Fibroblast of the conjunctiva (primary cell): ENCODE data around the gene FMO4.

Source experiments
- DNase-seq: peaks from one replicate; pipeline ENCODE4 v3.0.0-alpha.2; 2010; ENCODE audit warnings: low read depth

Gene FMO4

GRCh38 chr1:171313835-171314320 lies at the start of gene FMO4:
FMO4 (plus strand) TSS chr1:171314183; CDS start chr1:171319826, 5,643 bp downstream.
- DNase-seq, result peak; percentile 99

GRCh38 chr1:171265686-171266085 lies 48.3 kb upstream of the FMO4 start:
- DNase-seq, result no peak

DNA sequence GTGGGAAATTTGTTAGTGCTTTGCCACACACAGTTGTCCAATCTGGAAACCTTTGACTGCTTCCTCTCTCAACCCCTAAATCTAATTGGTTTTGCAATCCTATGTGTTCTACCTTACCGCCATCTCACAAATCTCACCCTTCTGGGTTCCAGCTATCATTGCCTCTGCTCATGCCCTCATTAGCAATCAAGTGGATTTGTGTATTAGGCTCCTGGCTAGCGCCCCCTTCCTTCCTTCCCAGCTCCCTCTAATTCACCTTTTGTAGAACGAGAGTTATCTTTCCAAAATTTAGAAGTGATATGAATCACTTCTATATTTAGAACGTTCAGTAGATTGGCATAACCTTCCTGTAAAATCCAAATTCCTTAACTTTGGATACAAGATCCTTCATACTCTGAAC lies 47.1 kb upstream of the FMO4 start:
- no peak for DNase-seq

GRCh38 chr1:171267391-171267790 lies 46.6 kb upstream of the FMO4 start:
- peak; percentile 21 for DNase-seq

DNA sequence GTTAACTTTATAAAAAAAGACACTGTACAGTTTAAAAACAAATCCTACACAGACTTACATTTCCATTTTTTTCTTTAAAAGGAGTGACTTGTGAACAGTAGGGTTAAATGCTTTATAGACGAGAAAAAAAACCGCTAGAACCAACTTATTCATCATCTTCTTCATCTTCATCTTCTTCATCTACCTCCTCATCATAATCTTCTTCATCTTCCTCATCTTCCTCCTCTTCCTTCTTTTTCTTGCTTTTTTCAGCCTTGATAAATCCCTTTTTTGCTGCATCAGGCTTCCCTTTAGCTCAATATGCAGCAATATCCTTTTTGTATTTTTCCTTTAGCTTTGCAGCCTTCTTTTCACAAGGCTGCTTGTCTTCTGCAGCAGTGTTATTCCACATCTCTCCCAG lies 43.2 kb upstream of the FMO4 start:
- DNase-seq, result no peak

GRCh38 chr1:171277534-171277933 lies 36.4 kb upstream of the FMO4 start:
- no peak for DNase-seq

DNA sequence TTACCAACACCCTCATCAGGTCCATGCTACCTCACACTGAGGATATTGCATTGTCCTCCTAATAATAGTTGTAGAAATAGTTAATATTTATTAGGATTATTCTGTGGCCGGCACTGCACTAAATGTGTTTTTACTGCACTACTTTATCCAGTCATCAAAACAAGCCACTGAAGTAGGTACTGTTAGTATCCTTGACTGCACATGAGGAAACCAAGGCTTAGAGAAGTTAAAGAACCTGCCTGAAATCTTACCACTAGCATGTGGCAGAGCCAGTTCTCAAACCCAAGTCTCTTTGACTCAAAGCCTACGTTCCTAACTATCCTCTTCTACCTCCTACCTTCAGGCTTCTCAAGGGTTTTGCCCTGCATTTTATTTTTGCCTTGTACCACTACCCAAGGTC lies 34.7 kb upstream of the FMO4 start:
- DNase-seq, result no peak

- no peak for DNase-seq
Measured at GRCh38 chr1:171279678-171280077, 34.3 kb upstream of the FMO4 start.

- no peak for DNase-seq
Measured at GRCh38 chr1:171280599-171280998, 33.4 kb upstream of the FMO4 start.

- no peak for DNase-seq
Measured at GRCh38 chr1:171286032-171286705, 27.8 kb upstream of the FMO4 start.

DNA sequence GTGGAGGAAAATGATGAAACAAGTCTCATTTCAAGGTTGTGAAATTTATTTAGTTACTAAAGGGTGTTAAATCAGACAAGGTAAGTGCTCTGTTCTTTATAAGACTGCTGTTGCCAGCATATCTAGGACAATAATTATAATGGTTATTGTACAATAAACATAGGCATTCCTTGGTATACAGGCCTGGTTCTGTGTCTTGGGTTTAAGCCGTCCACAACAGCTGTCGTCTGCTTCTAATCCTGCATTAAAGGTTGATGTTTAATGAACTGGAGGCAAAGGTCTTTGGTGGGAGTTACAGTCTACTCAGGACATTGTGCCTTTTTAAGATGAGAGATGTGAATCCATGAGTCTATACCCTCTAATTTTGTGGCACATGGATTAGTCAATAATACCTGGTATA lies 23.4 kb upstream of the FMO4 start:
- no peak for DNase-seq

- peak; percentile 83 for DNase-seq
Measured at GRCh38 chr1:171292799-171293198, 21.2 kb upstream of the FMO4 start.

DNA sequence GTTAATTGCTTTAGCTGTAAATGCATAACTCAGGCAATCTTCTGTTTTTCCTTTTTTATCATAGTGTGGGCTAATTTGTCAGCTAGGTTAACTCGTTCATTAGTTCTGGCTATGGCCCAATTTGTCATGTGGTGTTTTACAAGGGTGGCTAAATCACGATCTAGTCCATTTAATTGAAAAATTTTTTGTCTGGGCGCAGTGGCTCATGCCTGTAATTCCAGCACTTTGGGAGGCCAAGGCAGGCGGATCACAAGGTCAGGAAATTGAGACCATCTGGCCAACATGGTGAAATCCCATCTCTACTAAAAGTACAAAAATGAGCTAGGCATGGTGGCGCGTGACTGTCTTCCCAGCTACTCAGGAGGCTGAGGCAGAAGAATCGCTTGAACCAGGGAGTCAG lies 18.6 kb upstream of the FMO4 start:
- peak; percentile 0 for DNase-seq

DNA sequence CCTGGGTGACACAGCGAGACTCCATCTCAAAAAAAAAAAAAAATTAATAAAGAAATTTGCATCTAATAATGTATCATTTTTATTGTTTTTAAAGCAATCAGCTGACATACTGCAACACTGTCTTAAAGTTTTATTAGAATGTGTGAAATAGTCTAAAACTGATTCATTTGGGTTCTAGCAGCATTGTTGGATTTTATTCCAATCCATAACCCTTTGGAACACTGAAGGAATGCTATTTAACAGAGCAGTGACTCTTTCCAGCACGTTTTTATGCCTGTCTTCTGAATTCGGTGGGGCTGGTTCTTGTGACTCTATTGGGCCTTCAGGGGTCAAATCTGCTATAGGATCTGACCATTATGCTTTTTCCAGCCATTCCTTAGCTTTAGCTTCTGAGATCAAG lies 18.2 kb upstream of the FMO4 start:
- no peak for DNase-seq

DNA sequence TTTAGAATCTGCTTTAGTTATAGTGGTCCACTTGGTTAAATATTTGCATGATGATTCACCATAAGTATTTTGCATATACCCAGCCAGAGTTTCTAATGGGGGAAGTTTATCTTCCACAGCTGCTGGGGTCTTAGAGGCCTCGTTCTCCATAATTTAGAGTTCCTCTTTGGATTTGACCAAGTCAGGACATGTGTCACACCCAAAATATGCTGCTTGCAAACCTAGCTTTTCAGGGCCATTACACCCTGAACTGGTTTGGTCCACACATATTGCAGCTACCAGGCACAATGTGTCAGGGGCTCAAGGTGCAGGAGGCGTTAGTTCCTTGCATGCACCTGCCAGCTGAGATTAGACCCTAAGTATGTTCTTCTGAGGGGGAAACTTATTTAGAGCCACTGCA lies 17.1 kb upstream of the FMO4 start:
- DNase-seq, result no peak

DNA sequence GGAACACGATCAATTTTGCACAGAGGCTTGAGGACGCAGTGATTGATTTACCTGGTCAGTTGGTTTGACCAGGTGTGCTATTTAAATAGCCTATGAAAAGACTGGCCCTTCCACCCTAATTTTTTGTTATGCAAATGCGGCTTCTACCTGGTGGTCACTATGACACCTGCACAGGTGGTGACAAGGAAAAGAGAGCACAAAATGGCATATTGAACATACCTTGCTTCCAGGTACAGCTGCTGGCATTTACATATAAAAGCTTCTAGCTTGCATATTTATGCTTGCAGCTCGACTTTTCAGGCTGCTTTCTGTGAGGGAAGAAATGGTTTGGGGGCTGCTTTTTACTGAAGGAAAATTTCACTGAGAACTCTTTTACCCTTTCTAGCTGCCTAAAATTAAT lies 15.3 kb upstream of the FMO4 start:
- no peak for DNase-seq

- no peak for DNase-seq
Measured at GRCh38 chr1:171299342-171299741, 14.6 kb upstream of the FMO4 start.

DNA sequence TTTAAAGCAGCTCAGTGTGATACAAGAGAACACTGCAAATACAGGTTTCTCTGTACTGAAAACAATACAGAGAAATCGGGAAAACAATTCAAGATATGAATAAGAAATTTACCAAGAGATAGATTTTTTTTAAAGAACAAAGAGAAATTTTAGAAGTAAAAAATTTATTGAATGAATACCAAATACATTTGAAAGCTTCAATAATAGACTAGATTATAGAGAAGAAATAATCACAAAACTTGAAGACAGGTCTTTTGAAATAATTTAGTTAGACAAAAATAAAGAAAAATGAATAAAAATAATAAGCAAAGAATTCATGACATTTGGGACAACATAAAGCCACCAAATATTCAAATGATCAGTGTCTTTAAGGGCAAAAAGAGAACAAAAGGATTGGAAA lies 13.6 kb upstream of the FMO4 start:
- DNase-seq, result no peak

- no peak for DNase-seq
Measured at GRCh38 chr1:171310661-171311087, 3.3 kb upstream of the FMO4 start.

GRCh38 chr1:171311771-171312558 lies 2.0 kb upstream of the FMO4 start:
- no peak for DNase-seq

DNA sequence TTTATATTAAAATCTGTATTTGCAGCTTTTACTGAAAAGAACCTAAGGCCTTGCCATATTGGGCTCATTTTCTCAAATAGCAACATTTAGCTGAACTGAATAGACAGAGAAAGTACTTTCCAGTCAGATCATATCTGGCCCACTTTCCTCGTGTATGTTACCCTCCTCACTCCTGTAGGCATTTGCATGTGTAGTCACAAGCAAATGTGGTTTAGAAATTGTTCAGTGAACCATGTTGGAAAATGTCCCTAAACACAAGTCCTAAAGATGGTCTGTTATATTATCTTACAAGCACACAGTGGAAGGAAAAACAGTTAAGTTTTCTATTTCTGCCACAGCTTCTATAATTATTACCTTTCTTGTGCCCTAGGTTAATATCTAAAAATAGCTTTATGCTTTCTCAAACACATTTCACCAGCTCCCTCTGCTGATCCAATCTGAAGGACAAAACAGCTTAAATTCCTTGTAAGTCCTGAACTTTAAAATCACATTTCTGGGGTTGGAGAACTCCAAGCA lies 606 bp upstream of the FMO4 start:
- no peak for DNase-seq

DNA sequence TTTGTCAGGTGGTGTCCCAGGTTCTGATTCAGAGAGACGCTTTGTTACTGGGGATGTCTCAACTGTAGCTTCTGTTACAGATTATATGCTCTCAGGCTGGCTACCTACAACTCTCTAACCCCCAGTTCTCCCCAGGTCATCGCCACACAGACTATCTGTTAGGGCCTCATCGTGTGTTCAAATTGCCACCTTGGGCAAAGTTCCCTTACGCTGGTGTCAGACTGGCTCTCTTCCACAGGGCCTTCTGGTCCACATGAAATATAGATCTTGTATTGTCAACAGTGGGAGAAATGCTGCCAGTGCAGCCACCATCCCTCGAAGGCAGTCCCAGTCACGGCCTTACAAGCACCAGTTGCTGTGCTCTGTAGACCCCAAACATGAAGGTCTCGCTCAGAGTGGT lies 15.3 kb downstream of the FMO4 start:
- DNase-seq, result no peak

DNA sequence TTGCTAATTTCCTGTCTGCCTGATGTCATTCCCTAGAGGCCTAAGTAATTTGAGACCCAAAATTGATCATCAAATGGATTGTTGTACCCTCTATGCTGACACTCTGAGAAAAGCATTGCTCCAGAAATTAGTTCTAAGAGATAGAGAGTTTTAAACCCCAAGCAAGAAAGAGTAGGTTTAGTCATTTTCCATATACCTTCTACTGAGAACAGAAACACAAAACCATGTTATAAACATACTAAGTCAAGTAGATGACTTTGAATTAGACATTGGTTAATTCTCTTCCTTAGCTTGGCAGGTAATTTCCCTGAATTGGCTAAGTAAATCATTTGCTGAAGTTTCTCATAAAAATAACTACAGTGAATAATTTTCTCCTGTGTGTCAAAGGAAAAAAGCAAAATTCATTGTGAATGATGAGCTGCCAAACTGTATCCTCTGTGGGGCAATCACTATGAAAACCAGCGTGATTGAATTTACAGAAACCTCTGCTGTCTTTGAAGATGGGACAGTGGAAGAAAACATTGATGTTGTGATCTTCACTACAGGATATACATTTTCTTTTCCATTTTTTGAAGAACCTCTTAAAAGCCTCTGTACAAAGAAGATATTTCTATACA lies 20.1 kb downstream of the FMO4 start:
- no peak for DNase-seq
